Activated naive CD4-positive, alpha-beta T cell treated with anti-CD3 and anti-CD28 coated beads, Interleukin-2, amount 50 U/mL, for 72 hours (primary cell): Measurements from ENCODE around the gene ARSI. TPM values are rescaled to one million over a fixed set of nuclear protein-coding genes. Genes with fewer than 3 reads are reported as not detected.

Experiments
- ATAC-seq, 2 donors: fragments of 150-1000 bp; cut with Tn5 transposase; 2 replicates each; pipeline ENCODE4 v1.10.0; 2021; ENCODE audit warnings: mild to moderate bottlenecking in 2 of 2, moderate library complexity in 2 of 2
- DNase-seq, 2 donors: peaks; one replicate each; pipeline ENCODE4 v3.0.0; 2021 to 2022; ENCODE audit warnings: low spot score in 2 of 2
- H3K27ac Mint-ChIP-seq, 2 donors: one replicate each; pipeline ENCODE4 v1.8.0; 2022; ENCODE audit warnings: mild to moderate bottlenecking in 2 of 2, mixed read lengths in 2 of 2
- H3K36me3 Mint-ChIP-seq, 2 donors: one replicate each; pipeline ENCODE4 v1.8.0; 2022; ENCODE audit warnings: mixed read lengths in 2 of 2
- H3K9me3 Mint-ChIP-seq, 2 donors: one replicate each; pipeline ENCODE4 v1.8.0; 2022; ENCODE audit warnings: mixed read lengths in 2 of 2
- total RNA-seq, 2 donors: library from RNA; stranded (reverse); gene quantifications; one replicate each; pipeline ENCODE4 v1.2.3, GENCODE V29; 2022

ARSI gene
- total RNA-seq, 2 donors from 2014 or later, result not detected

GRCh38 chr5:150329881-150330876 lies 27.5 kb upstream of the ARSI start:
- no peak for ATAC-seq

GRCh38 chr5:150329038-150329437 lies 26.3 kb upstream of the ARSI start:
- peak overlapping the region in 1 of 2 donors; percentile 10 for H3K27ac Mint-ChIP-seq
- ATAC-seq, result no peak
- no peaks in the 10 kb centered on the region for H3K36me3 Mint-ChIP-seq

More at GRCh38 chr5:150329881-150330876, 27.5 kb upstream of the ARSI start:
- no peaks in the 10 kb centered on the region for H3K9me3 Mint-ChIP-seq
- no peaks in the 10 kb centered on the region for H3K36me3 Mint-ChIP-seq
- H3K27ac Mint-ChIP-seq, result no peak overlapping the region
- DNase-seq, result no peak

GRCh38 chr5:150328515-150328914 lies 25.8 kb upstream of the ARSI start:
- Mint-ChIP-seq H3K9me3 (no peaks in the 10 kb centered on the region), H3K36me3 (no peaks in the 10 kb centered on the region), H3K27ac (peak overlapping the region in 1 of 2 donors; percentile 10)
- DNase-seq, result no peak
- ATAC-seq, result no peak

More at GRCh38 chr5:150329038-150329437, 26.3 kb upstream of the ARSI start:
- no peak for DNase-seq
- no peaks in the 10 kb centered on the region for H3K9me3 Mint-ChIP-seq

DNA sequence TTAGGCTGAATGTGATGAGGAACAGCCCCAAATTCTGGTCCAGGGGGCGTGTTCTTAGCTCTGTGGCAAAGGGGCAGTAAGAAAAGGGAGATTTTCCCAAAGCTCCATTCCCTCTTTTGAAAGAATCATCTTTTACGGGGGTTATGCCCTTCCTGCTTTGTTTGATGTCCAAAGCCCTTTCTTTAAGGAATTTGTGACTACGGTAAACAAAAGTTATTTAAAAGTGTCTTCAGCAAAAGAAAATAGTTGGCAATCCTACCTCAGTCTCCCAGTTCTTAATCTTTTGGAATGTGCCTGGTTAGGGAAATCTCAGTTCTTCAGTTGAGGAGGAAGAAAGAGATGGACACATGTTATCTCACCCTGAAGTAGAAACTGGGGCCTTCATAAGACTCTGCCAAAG lies 24.4 kb upstream of the ARSI start:
- no peak overlapping the region for H3K27ac Mint-ChIP-seq
- no peak for DNase-seq
- no peak for ATAC-seq
- H3K9me3 Mint-ChIP-seq, result no peaks in the 10 kb centered on the region
- no peaks in the 10 kb centered on the region for H3K36me3 Mint-ChIP-seq

DNA sequence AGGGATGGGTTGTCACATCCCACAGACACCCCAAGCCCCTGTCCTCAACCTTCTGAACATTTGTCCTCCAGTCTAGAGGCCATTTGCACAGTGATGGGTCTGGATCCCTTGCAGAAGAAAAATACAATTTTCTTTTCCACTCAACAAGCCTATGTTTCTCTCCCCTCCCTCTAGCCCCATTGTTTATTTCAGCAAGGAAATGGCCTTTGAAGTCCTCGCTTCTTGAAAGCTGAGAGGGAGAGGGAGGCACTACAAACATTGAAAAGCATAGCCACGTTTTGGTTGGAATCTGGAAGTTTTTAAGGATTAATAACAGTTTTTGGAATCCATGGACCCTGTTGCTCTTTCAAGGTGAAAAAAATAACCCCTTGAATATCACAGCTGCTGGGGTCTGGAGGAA lies 24.0 kb upstream of the ARSI start:
- no peaks in the 10 kb centered on the region for H3K9me3 Mint-ChIP-seq
- no peak for DNase-seq
- no peak overlapping the region for H3K27ac Mint-ChIP-seq
- ATAC-seq, result no peak
- no peaks in the 10 kb centered on the region for H3K36me3 Mint-ChIP-seq

- no peak overlapping the region for H3K27ac Mint-ChIP-seq
- no peak for ATAC-seq
- no peaks in the 10 kb centered on the region for H3K9me3 Mint-ChIP-seq
- H3K36me3 Mint-ChIP-seq, result no peaks in the 10 kb centered on the region
- DNase-seq, result no peak
Measured at GRCh38 chr5:150325426-150325825, 22.7 kb upstream of the ARSI start.

DNA sequence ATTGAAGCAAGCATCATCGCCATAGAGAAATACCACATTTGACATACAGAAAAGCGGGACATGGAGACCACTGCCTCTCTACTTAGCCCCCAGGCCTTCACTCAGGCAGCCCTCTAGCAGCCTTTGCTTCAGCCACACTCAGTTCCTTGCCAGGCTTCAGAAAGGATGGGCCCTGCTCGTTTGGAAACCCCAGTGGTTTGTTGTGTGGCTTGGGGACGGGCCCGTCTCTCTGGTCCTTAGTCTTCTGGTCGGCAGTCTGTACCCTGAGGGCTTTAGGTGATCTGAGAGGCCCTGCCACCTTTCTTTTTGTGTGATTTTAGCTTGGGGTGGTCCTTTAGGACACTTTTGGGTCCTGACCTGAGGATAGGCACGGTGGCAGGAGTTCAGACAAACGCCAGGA lies 21.1 kb upstream of the ARSI start:
- no peaks in the 10 kb centered on the region for H3K9me3 Mint-ChIP-seq
- no peak overlapping the region for H3K27ac Mint-ChIP-seq
- no peaks in the 10 kb centered on the region for H3K36me3 Mint-ChIP-seq
- ATAC-seq (no peak), DNase-seq (no peak)

- DNase-seq, result no peak
- no peaks in the 10 kb centered on the region for H3K36me3 Mint-ChIP-seq
Measured at GRCh38 chr5:150323092-150323491, 20.4 kb upstream of the ARSI start.

DNA sequence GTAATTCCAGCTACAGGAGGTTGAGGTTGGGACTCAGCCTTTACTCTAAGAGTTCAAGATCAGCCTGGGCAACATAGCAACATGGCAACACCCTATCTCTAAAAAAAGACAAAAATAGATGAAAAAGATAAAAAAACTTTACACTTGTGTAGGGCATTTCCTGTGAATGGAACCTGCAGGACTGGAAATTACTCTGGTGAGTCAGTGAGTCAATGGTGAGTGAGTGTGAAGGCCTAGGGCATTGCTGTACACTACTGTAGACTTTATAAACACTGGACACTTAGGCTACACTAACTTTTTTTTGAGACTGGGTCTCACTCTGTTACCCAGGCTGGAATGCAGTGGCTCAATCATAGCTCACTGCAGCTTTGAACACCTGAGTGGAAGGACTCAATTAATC lies 19.5 kb upstream of the ARSI start:
- Mint-ChIP-seq H3K27ac (no peak overlapping the region), H3K9me3 (no peaks in the 10 kb centered on the region), H3K36me3 (no peaks in the 10 kb centered on the region)
- DNase-seq (no peak), ATAC-seq (no peak)

More at GRCh38 chr5:150323092-150323491, 20.4 kb upstream of the ARSI start:
- Mint-ChIP-seq H3K27ac (no peak overlapping the region), H3K9me3 (no peaks in the 10 kb centered on the region)
- no peak for ATAC-seq

- Mint-ChIP-seq H3K27ac (no peak overlapping the region), H3K9me3 (no peaks in the 10 kb centered on the region), H3K36me3 (no peaks in the 10 kb centered on the region)
- DNase-seq (no peak), ATAC-seq (no peak)
Measured at GRCh38 chr5:150321784-150322183, 19.1 kb upstream of the ARSI start.

GRCh38 chr5:150321211-150321610 lies 18.5 kb upstream of the ARSI start:
- ATAC-seq, result no peak

DNA sequence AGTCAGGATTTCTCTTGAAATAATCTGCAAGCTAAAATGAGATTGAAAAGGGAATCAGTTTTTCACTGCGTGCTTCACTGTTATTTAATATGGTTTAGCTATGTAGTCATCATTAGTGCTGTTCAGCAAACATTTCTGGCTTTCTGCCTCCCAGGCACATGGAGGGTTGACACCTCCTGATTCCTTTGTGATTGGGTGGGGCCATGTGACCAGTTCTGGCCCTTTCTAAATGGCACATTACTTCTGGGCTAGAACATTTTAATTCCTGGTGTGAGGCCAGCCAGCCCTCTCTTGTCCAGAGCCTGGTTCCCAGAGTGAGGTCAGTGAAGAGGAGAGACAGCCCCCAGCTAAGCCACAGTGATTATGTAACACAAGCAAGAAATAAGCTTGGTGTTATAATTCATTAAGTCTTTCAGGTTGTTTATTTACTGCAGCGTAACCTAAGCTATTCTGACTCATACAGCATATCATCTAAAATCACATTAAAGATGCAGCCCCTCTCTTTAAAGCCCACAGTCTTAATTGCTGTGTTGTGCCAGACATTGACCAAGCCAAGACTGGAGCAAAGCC lies 17.4 kb upstream of the ARSI start:
- Mint-ChIP-seq H3K36me3 (no peaks in the 10 kb centered on the region), H3K9me3 (no peaks in the 10 kb centered on the region), H3K27ac (no peak overlapping the region)
- ATAC-seq (no peak), DNase-seq (no peak)

More at GRCh38 chr5:150321211-150321610, 18.5 kb upstream of the ARSI start:
- no peak for DNase-seq
- no peaks in the 10 kb centered on the region for H3K36me3 Mint-ChIP-seq
- no peaks in the 10 kb centered on the region for H3K9me3 Mint-ChIP-seq
- no peak overlapping the region for H3K27ac Mint-ChIP-seq

GRCh38 chr5:150319484-150319790 lies 16.7 kb upstream of the ARSI start:
- DNase-seq (no peak), ATAC-seq (no peak)
- H3K27ac Mint-ChIP-seq, result no peak overlapping the region
- H3K9me3 Mint-ChIP-seq, result no peaks in the 10 kb centered on the region
- no peaks in the 10 kb centered on the region for H3K36me3 Mint-ChIP-seq

- no peak for ATAC-seq
- H3K36me3 Mint-ChIP-seq, result no peaks in the 10 kb centered on the region
Measured at GRCh38 chr5:150318613-150319483, 16.1 kb upstream of the ARSI start.

DNA sequence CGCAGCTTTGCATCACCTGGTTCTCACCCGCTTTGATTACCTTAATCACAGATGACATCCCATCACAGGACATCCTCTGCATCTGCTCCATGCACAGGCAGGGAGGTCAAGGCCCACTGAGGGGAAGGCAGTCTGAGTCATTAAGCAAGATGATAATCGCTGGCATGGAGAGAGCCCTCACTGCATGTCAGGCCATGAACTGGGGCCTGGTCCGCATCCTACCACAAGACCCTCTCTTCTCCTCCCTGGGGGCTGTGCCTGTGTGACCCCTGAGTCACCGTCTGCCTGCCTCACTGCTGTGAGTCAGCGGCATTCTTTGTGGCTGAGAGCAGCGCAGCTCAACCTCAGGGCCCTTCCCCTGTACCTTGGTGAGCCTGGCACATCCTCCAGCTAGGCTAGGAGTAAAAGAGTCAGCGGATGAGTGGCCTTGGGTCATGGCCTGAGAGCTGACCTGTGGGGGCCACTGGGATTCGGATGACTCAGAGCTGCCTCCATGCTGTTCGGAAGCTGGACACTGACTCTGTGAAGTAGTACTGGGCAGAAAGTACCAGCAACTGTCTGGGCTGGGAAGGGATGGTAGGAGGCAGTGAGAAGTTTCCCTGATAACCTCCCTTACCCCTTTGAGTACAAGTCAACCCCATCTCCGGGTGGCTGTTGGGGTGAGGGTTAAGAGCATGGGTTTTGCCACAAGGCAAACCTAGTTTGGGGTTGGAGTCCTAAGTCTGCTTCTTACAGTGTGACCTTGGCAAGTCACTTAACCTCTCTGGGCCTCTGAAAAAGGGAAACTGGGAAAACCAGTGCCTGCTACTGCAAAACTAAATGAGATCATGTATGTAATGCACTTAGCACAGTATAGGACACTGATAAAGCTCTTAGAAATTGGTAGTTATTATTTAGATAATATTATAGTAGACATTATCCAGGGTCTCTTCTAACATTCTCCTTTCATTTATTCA lies 14.6 kb upstream of the ARSI start:
- Mint-ChIP-seq H3K27ac (no peak overlapping the region), H3K9me3 (no peaks in the 10 kb centered on the region), H3K36me3 (no peaks in the 10 kb centered on the region)
- ATAC-seq, result peak; percentile 44 to 75
- no peak for DNase-seq

More at GRCh38 chr5:150318613-150319483, 16.1 kb upstream of the ARSI start:
- Mint-ChIP-seq H3K27ac (peak overlapping the region in 1 of 2 donors; percentile 4), H3K9me3 (no peaks in the 10 kb centered on the region)
- DNase-seq, result no peak

DNA sequence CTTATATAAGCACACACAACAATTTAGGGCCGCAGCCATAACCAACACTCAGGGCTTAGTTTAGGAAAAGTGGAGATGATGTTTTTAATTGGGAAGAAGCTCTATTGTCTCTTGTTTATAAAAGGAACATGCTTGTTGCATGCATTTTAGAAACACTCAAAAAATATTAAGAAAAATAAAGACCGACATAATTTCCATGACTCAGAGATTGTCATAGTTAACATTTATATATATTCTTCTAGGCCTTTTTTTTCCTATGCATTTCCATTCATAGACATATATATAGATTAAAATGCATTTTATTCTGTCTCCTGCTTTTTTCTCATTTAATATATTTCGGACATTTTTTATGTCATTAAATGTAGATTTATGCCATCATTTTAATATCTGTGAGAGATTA lies 13.6 kb upstream of the ARSI start:
- H3K9me3 Mint-ChIP-seq, result no peaks in the 10 kb centered on the region
- no peak overlapping the region for H3K27ac Mint-ChIP-seq
- ATAC-seq, result no peak
- no peak for DNase-seq
- no peaks in the 10 kb centered on the region for H3K36me3 Mint-ChIP-seq
